Fibroblast of lung (primary cell): ENCODE measurements around the gene TAS1R3. TPM values are rescaled to one million over a fixed set of nuclear protein-coding genes. Genes with fewer than 3 reads are reported as not detected.

ENCODE experiments used
- DNase-seq, 2 donors: peaks; one replicate each; pipeline versions ENCODE4 v3.0.0 to v3.0.0-alpha.2; 2010; ENCODE audit warnings: low read depth in 2 of 2
- H2AFZ ChIP-seq: 2 replicates; pipeline ENCODE4 v1.5.1; 2012; ENCODE audit warnings: low read length, control low read depth, inconsistent platforms
- H3K27ac ChIP-seq: 2 replicates; pipeline ENCODE4 v1.5.1; 2011; ENCODE audit warnings: low read length, control low read depth; ENCODE audit not compliant: insufficient read depth
- H3K27me3 ChIP-seq: 2 replicates; pipeline ENCODE4 v1.5.1; 2011; ENCODE audit warnings: mild to moderate bottlenecking, low read length; ENCODE audit not compliant: control insufficient read depth, insufficient read depth
- H3K36me3 ChIP-seq: 2 replicates; pipeline ENCODE4 v1.5.1; 2011; ENCODE audit warnings: low read length; ENCODE audit not compliant: control insufficient read depth, insufficient read depth
- H3K4me1 ChIP-seq: 2 replicates; pipeline ENCODE4 v1.5.1; 2011; ENCODE audit warnings: low read length; ENCODE audit not compliant: control insufficient read depth, insufficient read depth; ENCODE audit errors: extremely low read depth
- H3K4me2 ChIP-seq: 2 replicates; pipeline ENCODE4 v1.5.1; 2011; ENCODE audit warnings: low read length, control low read depth; ENCODE audit not compliant: insufficient read depth; ENCODE audit errors: extremely low read depth
- H3K4me3 ChIP-seq, 4 experiments: fragments of 200-600 bp in 1 of 4; sonication (generic) in 1 of 4; replicated peaks in 1 of 4; 2 replicates each; pipeline ENCODE4 v1.5.1; 2011 to 2016; ENCODE audit warnings: low read length in 4 of 4, low read depth in 3 of 4, mild to moderate bottlenecking in 3 of 4, control low read depth in 2 of 4, inconsistent platforms in 1 of 4, mixed read lengths in 1 of 4; ENCODE audit not compliant: insufficient read depth in 1 of 4; ENCODE audit errors: control extremely low read depth in 1 of 4
- H3K79me2 ChIP-seq: 2 replicates; pipeline ENCODE4 v1.5.1; 2012; ENCODE audit warnings: mild to moderate bottlenecking, low read length, inconsistent platforms; ENCODE audit not compliant: control insufficient read depth, insufficient read depth
- H3K9ac ChIP-seq: 2 replicates; pipeline ENCODE4 v1.5.1; 2011; ENCODE audit warnings: mild to moderate bottlenecking, low read length, control low read depth; ENCODE audit not compliant: insufficient read depth
- H3K9me3 ChIP-seq: 2 replicates; pipeline ENCODE4 v1.5.1; 2012; ENCODE audit warnings: low read depth, low read length; ENCODE audit not compliant: control insufficient read depth, insufficient read depth
- H4K20me1 ChIP-seq: 2 replicates; pipeline ENCODE4 v1.5.1; 2011; ENCODE audit warnings: low read length; ENCODE audit not compliant: control insufficient read depth, insufficient read depth; ENCODE audit errors: extremely low read depth
- EZH2 ChIP-seq: IDR thresholded peaks from 2 replicates; pipeline ENCODE4 v1.5.1; 2012; ENCODE audit warnings: low read length, control low read depth, mild to moderate bottlenecking; ENCODE audit errors: missing control alignments
- polyA plus RNA-seq, 2 donors: library from polyadenylated mRNA; depleted of rRNA in 1 of 2; stranded (reverse) in 1 of 2; unstranded in 1 of 2; fragments of >200 nt; gene quantifications; 2 replicates each; pipeline ENCODE4 v1.2.1, GENCODE V29; 2011 to 2012; ENCODE audit warnings: missing spikeins in 1 of 2
- total RNA-seq: library from RNA; depleted of rRNA; stranded (reverse); fragments of >200 nt; gene quantifications from 2 replicates; pipeline ENCODE4 v1.2.1, GENCODE V29; 2014
- TF ChIP-seq, protein P1 (sequence below), 2 donors: IDR thresholded peaks in 1 of 2; conservative IDR thresholded peaks in 1 of 2; 1 replicate in 1 of 2; 2 replicates in 1 of 2; pipeline ENCODE4 v1.5.1; 2011 to 2012; ENCODE audit warnings: low read length in 2 of 2, control low read depth in 1 of 2, inconsistent platforms in 1 of 2, low read depth in 1 of 2, mild to moderate bottlenecking in 1 of 2

The TAS1R3 gene
- total and polyA plus RNA-seq, 2 donors (not counting 1 experiment from before 2014, with no cell fraction given), result 0.02 to 0.17 TPM

DNA sequence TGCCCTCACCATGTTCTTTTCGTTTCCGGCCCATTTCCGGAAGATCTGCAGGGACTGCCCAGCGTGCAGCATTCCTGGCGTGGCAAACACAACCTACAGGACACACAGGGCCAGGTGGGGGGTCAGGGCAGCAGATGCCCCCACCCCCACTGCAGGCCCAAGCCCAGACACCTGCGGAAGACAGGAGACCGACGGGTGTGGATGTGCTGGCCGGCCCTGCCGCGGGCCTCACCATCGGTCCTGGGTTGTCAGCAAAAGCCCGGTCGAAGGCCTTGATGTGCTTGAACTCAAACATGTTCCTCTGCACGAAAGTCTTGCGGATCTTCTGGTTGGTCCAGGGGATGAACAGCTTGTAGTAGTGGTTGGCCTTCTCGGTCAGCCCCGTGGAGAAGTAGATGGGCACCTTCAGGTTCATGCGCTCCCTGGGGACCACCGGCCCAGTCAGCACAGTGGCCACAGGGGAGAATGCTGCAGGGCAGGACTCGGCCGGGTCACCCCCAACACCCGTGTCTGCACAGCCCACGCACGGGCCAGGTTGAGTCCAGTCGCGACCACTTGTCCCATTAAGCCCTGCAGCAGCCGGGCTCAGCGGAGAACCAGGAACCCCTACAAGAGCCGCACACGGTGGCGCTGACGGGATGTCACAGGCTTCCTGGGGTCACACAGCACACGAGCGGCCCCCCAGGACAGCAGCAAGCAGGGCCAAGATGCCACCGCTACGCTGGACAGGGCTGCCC, 17.4 kb upstream of the TAS1R3 start:
- no peak for DNase-seq
- H3K4me3 ChIP-seq, result no peak overlapping the region
- H2AFZ ChIP-seq, result no peak overlapping the region
- H3K27ac ChIP-seq, result no peak overlapping the region
- no peaks in the 10 kb centered on the region for H3K27me3 ChIP-seq
- no peak for TF ChIP-seq EZH2
- TF ChIP-seq, protein P1, sequence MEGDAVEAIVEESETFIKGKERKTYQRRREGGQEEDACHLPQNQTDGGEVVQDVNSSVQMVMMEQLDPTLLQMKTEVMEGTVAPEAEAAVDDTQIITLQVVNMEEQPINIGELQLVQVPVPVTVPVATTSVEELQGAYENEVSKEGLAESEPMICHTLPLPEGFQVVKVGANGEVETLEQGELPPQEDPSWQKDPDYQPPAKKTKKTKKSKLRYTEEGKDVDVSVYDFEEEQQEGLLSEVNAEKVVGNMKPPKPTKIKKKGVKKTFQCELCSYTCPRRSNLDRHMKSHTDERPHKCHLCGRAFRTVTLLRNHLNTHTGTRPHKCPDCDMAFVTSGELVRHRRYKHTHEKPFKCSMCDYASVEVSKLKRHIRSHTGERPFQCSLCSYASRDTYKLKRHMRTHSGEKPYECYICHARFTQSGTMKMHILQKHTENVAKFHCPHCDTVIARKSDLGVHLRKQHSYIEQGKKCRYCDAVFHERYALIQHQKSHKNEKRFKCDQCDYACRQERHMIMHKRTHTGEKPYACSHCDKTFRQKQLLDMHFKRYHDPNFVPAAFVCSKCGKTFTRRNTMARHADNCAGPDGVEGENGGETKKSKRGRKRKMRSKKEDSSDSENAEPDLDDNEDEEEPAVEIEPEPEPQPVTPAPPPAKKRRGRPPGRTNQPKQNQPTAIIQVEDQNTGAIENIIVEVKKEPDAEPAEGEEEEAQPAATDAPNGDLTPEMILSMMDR (conservative IDR thresholded peaks at IDR 0.05 in 1 of 2, IDR thresholded peaks at IDR 0.05 in 1 of 2; ENCODE audit: low read depth in 1 of 2, low read length in 2 of 2), result no peak
- H3K9me3 ChIP-seq, result no peaks in the 10 kb centered on the region
- H3K79me2 ChIP-seq, result peaks cover 29% of the 10 kb centered on the region
- H3K4me1 ChIP-seq, result peaks cover 12% of the 10 kb centered on the region
- no peak overlapping the region for H3K4me2 ChIP-seq
- no peak overlapping the region for H3K9ac ChIP-seq
- H3K36me3 ChIP-seq, result peaks cover 46% of the 10 kb centered on the region
- H4K20me1 ChIP-seq, result no peaks in the 10 kb centered on the region

DNA sequence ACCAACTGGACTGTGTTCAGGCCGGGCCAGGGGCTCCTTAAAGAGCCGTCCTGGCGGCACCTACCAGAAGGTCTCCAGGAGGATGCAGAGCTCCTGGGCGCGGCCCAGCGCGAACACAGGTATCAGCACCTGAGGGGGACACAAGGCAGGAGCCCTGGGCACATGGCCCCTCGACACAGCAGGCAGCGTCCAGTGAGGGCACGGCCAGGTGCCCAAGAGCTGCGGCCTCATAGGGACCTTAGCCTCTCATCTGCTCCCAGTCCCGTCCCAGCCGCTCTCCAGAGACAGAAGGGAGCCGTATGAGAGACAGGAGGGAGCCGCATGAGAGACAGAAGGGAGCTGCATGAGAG, 16.9 kb upstream of the TAS1R3 start:
- no peak for DNase-seq
- Histone ChIP-seq H3K27me3 (no peaks in the 10 kb centered on the region), H3K36me3 (peaks cover 50% of the 10 kb centered on the region), H3K9me3 (no peaks in the 10 kb centered on the region), H3K4me1 (peaks cover 16% of the 10 kb centered on the region), H2AFZ (no peak overlapping the region), H3K79me2 (peaks cover 30% of the 10 kb centered on the region), H3K4me2 (no peak overlapping the region), H4K20me1 (no peaks in the 10 kb centered on the region), H3K27ac (no peak overlapping the region), H3K9ac (no peak overlapping the region), H3K4me3 (no peak overlapping the region)
- TF ChIP-seq EZH2, result no peak
- TF ChIP-seq, protein P1 (conservative IDR thresholded peaks at IDR 0.05 in 1 of 2, IDR thresholded peaks at IDR 0.05 in 1 of 2; ENCODE audit: low read depth in 1 of 2, low read length in 2 of 2), result no peak

DNA sequence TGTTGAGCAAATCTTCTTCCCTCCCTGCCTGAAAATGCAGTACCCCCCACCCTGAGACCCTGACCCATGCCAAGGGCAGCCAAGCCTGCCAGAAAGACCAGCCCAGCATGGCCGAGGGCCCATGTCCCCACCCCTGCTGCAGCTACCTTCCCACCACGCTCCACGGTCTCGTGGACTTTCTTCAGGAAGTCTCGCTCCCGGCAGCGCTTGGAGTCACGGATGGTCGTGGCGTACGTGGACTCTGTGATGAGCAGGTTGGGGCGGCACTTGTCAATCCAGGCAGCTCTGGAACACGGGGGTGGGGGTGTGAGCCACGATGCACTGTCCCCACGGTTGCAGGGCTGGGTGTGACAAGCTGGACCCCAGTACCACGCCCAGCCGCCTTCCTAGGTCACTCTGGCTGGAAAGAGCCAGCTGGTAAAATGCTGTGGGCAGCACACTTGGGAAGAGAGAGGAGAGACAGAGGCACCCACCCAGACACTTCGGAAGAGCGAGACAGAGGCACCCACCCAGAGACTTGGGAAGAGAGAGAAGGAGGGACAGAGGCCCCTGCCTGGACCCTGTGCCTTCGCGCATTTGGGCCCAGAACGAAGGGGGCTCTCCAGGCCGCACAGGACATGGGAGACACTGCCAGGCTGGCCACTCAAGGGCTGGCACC, 16.3 kb upstream of the TAS1R3 start:
- Histone ChIP-seq H3K27me3 (no peaks in the 10 kb centered on the region), H3K36me3 (peaks cover 52% of the 10 kb centered on the region), H3K27ac (no peak overlapping the region), H3K9ac (no peak overlapping the region), H4K20me1 (no peaks in the 10 kb centered on the region), H3K9me3 (no peaks in the 10 kb centered on the region), H3K4me2 (no peak overlapping the region), H2AFZ (no peak overlapping the region), H3K4me1 (peaks cover 11% of the 10 kb centered on the region), H3K4me3 (no peak overlapping the region), H3K79me2 (peaks cover 30% of the 10 kb centered on the region)
- TF ChIP-seq EZH2, result no peak
- TF ChIP-seq, protein P1 (conservative IDR thresholded peaks at IDR 0.05 in 1 of 2, IDR thresholded peaks at IDR 0.05 in 1 of 2; ENCODE audit: low read depth in 1 of 2, low read length in 2 of 2), result no peak
- no peak for DNase-seq
